HepG2 (cell line): ENCODE measurements around the gene SURF6. TPM values are rescaled to one million over a fixed set of nuclear protein-coding genes. Genes with fewer than 3 reads are reported as not detected.
A peak's percentile ranks its signal among the peaks of the same experiment; 100 is the strongest.

Source experiments
- ATAC-seq: fragments of 200-7000 bp; cut with Tn5 transposase; 3 replicates; pipeline ENCODE4 v1.9.1; 2020; ENCODE audit warnings: mild to moderate bottlenecking, moderate library complexity
- BruUV-seq: library from RNA; stranded (reverse); fragments of 400-500 nt; replicated peaks from 2 replicates; lab custom pipeline; 2021; lab: Mats Ljungman, UMichigan
- CTCF ChIA-PET: fragments of 300-600 bp; formaldehyde crosslinking; extraction: SDS; loops from one replicate; lab custom pipeline; 2021; ENCODE audit warnings: low total read pairs, inconsistent platforms, low intra/inter-chr PET ratio; lab: Yijun Ruan, JAX
- POLR2A ChIA-PET: fragments of 350-600 bp; sonication (Branson Sonifier 250); formaldehyde crosslinking; loops from one replicate; lab custom pipeline; 2020; ENCODE audit warnings: antibody characterized with exemption, inconsistent platforms; lab: Yijun Ruan, JAX
- DNase-seq: peaks from one replicate; pipeline ENCODE4 v3.0.0-alpha.2; 2015; ENCODE audit warnings: low spot score
- FAIRE-seq: peaks from 3 replicates; lab custom pipeline; 2011; peaks lifted over from hg19 to GRCh38; lab: Jason Lieb, UNC
- H2AFZ ChIP-seq: one replicate; pipeline ENCODE4 v1.6.1; 2011; ENCODE audit warnings: low read length, inconsistent platforms
- H3K27ac ChIP-seq: fragments of 300-600 bp; 3 replicates; pipeline ENCODE4 v1.8.0; 2011; ENCODE audit warnings: mixed run types, mild to moderate bottlenecking, mixed read lengths, low read length, inconsistent platforms; ENCODE audit not compliant: insufficient read depth; ENCODE audit errors: extremely low read length
- H3K27me3 ChIP-seq, 2 experiments: fragments of 200-600 bp in 1 of 2; 2 replicates in 1 of 2; 3 replicates in 1 of 2; pipeline versions ENCODE4 v1.6.0 to v1.8.0; 2011; ENCODE audit warnings: low read length in 2 of 2, mild to moderate bottlenecking in 2 of 2, moderate library complexity in 2 of 2, inconsistent platforms in 1 of 2; ENCODE audit not compliant: insufficient read depth in 2 of 2, control insufficient read depth in 1 of 2
- H3K36me3 ChIP-seq, 2 experiments: fragments of 200-600 bp in 1 of 2; replicated peaks in 1 of 2; 2 replicates in 1 of 2; 3 replicates in 1 of 2; pipeline versions ENCODE4 v1.5.1 to v1.8.0; 2011; ENCODE audit warnings: low read length in 2 of 2, inconsistent platforms in 1 of 2; ENCODE audit not compliant: insufficient read depth in 2 of 2, control insufficient read depth in 1 of 2
- H3K4me1 ChIP-seq: 2 replicates; pipeline ENCODE4 v1.5.1; 2012; ENCODE audit warnings: low read length, inconsistent platforms; ENCODE audit not compliant: insufficient read depth
- H3K4me2 ChIP-seq: 2 replicates; pipeline ENCODE4 v1.6.0; 2011; ENCODE audit warnings: low read depth, low read length, inconsistent platforms
- H3K4me3 ChIP-seq, 3 experiments: fragments of 200-600 bp in 1 of 3; sonication (generic), shearing (Covaris generic) in 1 of 3; replicated peaks in 1 of 3; 2 replicates each; pipeline ENCODE4 v1.5.1; 2011 to 2016; ENCODE audit warnings: low read length in 3 of 3, inconsistent platforms in 2 of 3, low read depth in 2 of 3, mild to moderate bottlenecking in 2 of 3, control low read depth in 1 of 3, mixed read lengths in 1 of 3; ENCODE audit not compliant: insufficient read depth in 1 of 3
- H3K79me2 ChIP-seq: one replicate; pipeline ENCODE4 v1.6.1; 2011; ENCODE audit warnings: low read length, inconsistent platforms; ENCODE audit not compliant: insufficient read depth
- H3K9ac ChIP-seq: 2 replicates; pipeline ENCODE4 v1.6.0; 2011; ENCODE audit warnings: mild to moderate bottlenecking, low read depth, low read length, inconsistent platforms; ENCODE audit not compliant: insufficient read depth
- H3K9me3 ChIP-seq: 2 replicates; pipeline ENCODE4 v1.5.1; 2012; ENCODE audit warnings: mild to moderate bottlenecking, low read length
- H4K20me1 ChIP-seq: 2 replicates; pipeline ENCODE4 v1.6.0; 2011; ENCODE audit warnings: inconsistent platforms, mild to moderate bottlenecking, low read length, moderate library complexity; ENCODE audit not compliant: insufficient read depth
- CBX5 ChIP-seq: sonication (generic); formaldehyde crosslinking; IDR thresholded peaks from 2 replicates; pipeline ENCODE4 v1.4.0; 2020; ENCODE audit warnings: missing genetic modification reagents, borderline replicate concordance
- CHD2 ChIP-seq: IDR thresholded peaks from 2 replicates; pipeline ENCODE4 v1.6.1; 2011; ENCODE audit warnings: low read depth, low read length, improper control_type of control experiment
- EHMT2 ChIP-seq: fragments of 200-600 bp; sonication (generic); IDR thresholded peaks from 2 replicates; pipeline ENCODE4 v1.7.0; 2017; ENCODE audit warnings: antibody characterized with exemption, low read depth, low read length, borderline replicate concordance
- GZF1 ChIP-seq: sonication (generic); formaldehyde crosslinking; IDR thresholded peaks from 2 replicates; pipeline ENCODE4 v1.5.1; 2020; ENCODE audit warnings: mild to moderate bottlenecking, missing genetic modification reagents
- PHF20 ChIP-seq: sonication (generic); formaldehyde crosslinking; IDR thresholded peaks from 2 replicates; pipeline ENCODE4 v1.5.0; 2020; ENCODE audit warnings: mild to moderate bottlenecking, missing genetic modification reagents
- RBFOX2 ChIP-seq: fragments of 200-400 bp; formaldehyde crosslinking; IDR thresholded peaks from 2 replicates; pipeline ENCODE4 v1.6.1; 2017; ENCODE audit warnings: low read depth, mild to moderate bottlenecking, low read length
- SNAPC2 ChIP-seq: sonication (generic); formaldehyde crosslinking; IDR thresholded peaks from 2 replicates; pipeline ENCODE4 v1.8.1; 2022; ENCODE audit warnings: mild to moderate bottlenecking, missing genetic modification reagents
- WIZ ChIP-seq: sonication (generic); formaldehyde crosslinking; IDR thresholded peaks from 2 replicates; pipeline ENCODE4 v1.5.1; 2020; ENCODE audit warnings: mild to moderate bottlenecking, missing genetic modification reagents
- ZSCAN20 ChIP-seq: sonication (generic); formaldehyde crosslinking; IDR thresholded peaks from 2 replicates; pipeline ENCODE4 v1.4.0; 2020; ENCODE audit warnings: missing genetic modification reagents, mild to moderate bottlenecking, borderline replicate concordance
- WGBS: methylation state at CpG from one replicate; pipeline ENCODE4 v1.1.6; 2017; ENCODE audit warnings: low lambda C conversion rate; 5-methylcytosine and 5-hydroxymethylcytosine counted together
- in situ Hi-C: cut with HindIII; loops from 2 replicates; pipeline ENCODE4 v1.10.0; 2017; ENCODE audit warnings: low pct_unique_long_range_greater_than_20kb; ENCODE audit not compliant: extremely low pct_ligation_motif_present
- intact Hi-C: fragments of 100-400 bp; cut with micrococcal nuclease; formaldehyde crosslinking; loops from one replicate; pipeline ENCODE4 v1.10.0; 2022; ENCODE audit not compliant: unreplicated experiment
- polyA plus RNA-seq, 8 experiments: library from polyadenylated mRNA; depleted of rRNA in 3 of 8; stranded (reverse) in 7 of 8; unstranded in 1 of 8; fragments of >200 nt; fragmentation: Illumina TruSeq in 4 of 8; extraction: Trizol in 4 of 8; gene quantifications; 2 replicates each; pipeline versions ENCODE4 v1.2.1 to v1.2.3, GENCODE V29; 2011 to 2016; ENCODE audit warnings: low read depth in 4 of 8, missing spikeins in 1 of 8, mixed read lengths in 1 of 8; ENCODE audit not compliant: insufficient read depth in 1 of 8
- total RNA-seq, 5 experiments: library from RNA; depleted of rRNA; stranded (reverse); fragments of >200 nt; fragmentation: Illumina TruSeq; extraction: Trizol; gene quantifications; 2 replicates each; pipeline ENCODE4 v1.2.3, GENCODE V29; 2016; ENCODE audit warnings: low read depth in 1 of 5
- TF ChIP-seq, protein P1 (sequence below): fragments of 450-650 bp; IDR thresholded peaks from 2 replicates; pipeline ENCODE4 v1.6.1; 2017; ENCODE audit warnings: mild to moderate bottlenecking
- TF ChIP-seq, protein P2 (sequence below): sonication (generic); formaldehyde crosslinking; IDR thresholded peaks from 2 replicates; pipeline ENCODE4 v1.9.0; 2021; ENCODE audit warnings: missing genetic modification reagents, borderline replicate concordance

The SURF6 gene
- total and polyA plus RNA-seq, 2 of the 13 experiments (the other 11 are each of a cell fraction or from before 2014, with no cell fraction given), result 5.9 to 14.7 TPM

DNA sequence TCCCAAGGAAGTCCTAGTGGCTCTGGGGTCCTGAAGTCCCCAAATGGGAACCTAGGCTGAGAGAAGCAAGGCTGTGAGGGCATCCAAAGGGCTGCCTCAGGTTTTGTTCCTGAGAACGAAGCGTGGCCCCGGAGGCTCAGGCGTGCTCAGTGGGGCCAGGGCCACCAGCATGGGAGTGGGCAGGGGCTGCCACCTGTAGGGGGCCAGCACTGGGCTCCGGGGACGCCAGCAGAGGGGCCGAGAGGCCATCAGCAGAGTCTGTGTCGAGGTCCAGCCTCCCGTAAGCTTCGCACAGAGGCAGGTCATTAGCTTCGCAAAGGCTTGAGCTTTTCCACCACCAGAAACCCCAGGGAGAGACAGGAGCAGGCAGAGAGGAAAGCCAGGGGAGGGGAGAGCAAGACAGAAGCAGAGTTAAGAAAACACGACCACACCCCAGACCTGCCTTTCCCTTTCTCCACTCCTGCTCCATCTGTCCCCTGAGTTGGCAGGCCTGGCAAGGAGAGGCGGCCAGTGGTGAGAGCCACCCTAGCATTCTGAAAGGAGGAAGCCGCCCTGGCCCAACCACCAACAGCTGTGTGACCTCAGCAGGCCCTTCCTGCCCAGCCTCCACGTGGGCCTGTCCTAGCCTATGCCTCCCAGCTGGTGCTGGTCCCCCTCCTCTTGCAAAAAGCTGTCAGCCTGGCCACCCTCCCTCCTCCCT, 5.5 kb upstream of the SURF6 start:
- intact Hi-C loops, result no loop called here
- H3K79me2 ChIP-seq, result peaks cover 7% of the 10 kb centered on the region
- WGBS, result 96% methylated on average over 14 of the region's 15 CpGs
- H3K27me3 ChIP-seq, result no peaks in the 10 kb centered on the region
- H3K9me3 ChIP-seq, result no peaks in the 10 kb centered on the region
- H3K27ac ChIP-seq, result no peak overlapping the region
- peaks cover 8 to 58% of the 10 kb centered on the region in 2 experiments; a peak in 4 of 5 replicates for H3K36me3 ChIP-seq
- H3K9ac ChIP-seq, result no peak overlapping the region
- ChIA-PET CTCF (interaction anchor here (1.9 kb wide), 1 partner anchor 144 kb away, joined by 5 read pairs; no protein-coding TSS in a partner anchor), POLR2A (no interaction called here)
- no TSS peak for BruUV-seq
- no peak for DNase-seq
- H2AFZ ChIP-seq, result no peak overlapping the region
- in situ Hi-C loops, result no loop called here
- H4K20me1 ChIP-seq, result no peaks in the 10 kb centered on the region
- ATAC-seq, result no peak
- no peak overlapping the region for H3K4me2 ChIP-seq
- peaks cover 14% of the 10 kb centered on the region for H3K4me1 ChIP-seq
- H3K4me3 ChIP-seq, result no peak overlapping the region
- TF ChIP-seq RBFOX2 (peak; percentile 25; the same call in 1 of the 2 replicates), CHD2 (no peak)
- TF ChIP-seq, all 625 proteins: peak for 1
- no peak for FAIRE-seq

DNA sequence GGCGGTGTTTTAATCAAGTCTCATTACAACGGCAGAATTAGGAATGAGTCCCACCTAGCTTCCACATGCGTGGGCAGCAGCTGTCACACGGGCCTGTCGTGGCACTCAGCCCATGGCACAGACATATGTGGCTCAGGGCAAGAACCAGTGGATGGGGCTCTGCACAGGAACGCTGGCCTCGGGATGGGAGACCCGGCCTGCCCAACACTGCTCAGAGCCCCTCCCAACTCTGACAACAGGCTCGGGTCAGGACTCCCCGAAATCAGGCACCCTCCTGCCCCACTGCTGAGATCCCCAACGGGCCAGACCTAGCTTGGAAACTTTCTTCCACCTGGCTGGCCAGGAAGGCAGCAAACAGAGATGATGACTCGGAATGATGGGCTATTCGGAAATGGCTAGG, 4.9 kb upstream of the SURF6 start:
- Histone ChIP-seq H3K4me3 (no peak overlapping the region), H4K20me1 (no peaks in the 10 kb centered on the region)
- POLR2A ChIA-PET, result no interaction called here
- FAIRE-seq (no peak), DNase-seq (no peak)
- TF ChIP-seq ZSCAN20 (CRISPR knock-in tag), result no peak
- no peak for TF ChIP-seq PHF20 (CRISPR knock-in tag)
- no peak for TF ChIP-seq CBX5
- TF ChIP-seq, protein P1, sequence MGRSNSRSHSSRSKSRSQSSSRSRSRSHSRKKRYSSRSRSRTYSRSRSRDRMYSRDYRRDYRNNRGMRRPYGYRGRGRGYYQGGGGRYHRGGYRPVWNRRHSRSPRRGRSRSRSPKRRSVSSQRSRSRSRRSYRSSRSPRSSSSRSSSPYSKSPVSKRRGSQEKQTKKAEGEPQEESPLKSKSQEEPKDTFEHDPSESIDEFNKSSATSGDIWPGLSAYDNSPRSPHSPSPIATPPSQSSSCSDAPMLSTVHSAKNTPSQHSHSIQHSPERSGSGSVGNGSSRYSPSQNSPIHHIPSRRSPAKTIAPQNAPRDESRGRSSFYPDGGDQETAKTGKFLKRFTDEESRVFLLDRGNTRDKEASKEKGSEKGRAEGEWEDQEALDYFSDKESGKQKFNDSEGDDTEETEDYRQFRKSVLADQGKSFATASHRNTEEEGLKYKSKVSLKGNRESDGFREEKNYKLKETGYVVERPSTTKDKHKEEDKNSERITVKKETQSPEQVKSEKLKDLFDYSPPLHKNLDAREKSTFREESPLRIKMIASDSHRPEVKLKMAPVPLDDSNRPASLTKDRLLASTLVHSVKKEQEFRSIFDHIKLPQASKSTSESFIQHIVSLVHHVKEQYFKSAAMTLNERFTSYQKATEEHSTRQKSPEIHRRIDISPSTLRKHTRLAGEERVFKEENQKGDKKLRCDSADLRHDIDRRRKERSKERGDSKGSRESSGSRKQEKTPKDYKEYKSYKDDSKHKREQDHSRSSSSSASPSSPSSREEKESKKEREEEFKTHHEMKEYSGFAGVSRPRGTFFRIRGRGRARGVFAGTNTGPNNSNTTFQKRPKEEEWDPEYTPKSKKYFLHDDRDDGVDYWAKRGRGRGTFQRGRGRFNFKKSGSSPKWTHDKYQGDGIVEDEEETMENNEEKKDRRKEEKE, result no peak
- TF ChIP-seq GZF1 (CRISPR knock-in tag), result no peak
- no peak for TF ChIP-seq EHMT2
- no peak for TF ChIP-seq SNAPC2
- TF ChIP-seq WIZ (CRISPR knock-in tag), result no peak
- TF ChIP-seq, protein P2, sequence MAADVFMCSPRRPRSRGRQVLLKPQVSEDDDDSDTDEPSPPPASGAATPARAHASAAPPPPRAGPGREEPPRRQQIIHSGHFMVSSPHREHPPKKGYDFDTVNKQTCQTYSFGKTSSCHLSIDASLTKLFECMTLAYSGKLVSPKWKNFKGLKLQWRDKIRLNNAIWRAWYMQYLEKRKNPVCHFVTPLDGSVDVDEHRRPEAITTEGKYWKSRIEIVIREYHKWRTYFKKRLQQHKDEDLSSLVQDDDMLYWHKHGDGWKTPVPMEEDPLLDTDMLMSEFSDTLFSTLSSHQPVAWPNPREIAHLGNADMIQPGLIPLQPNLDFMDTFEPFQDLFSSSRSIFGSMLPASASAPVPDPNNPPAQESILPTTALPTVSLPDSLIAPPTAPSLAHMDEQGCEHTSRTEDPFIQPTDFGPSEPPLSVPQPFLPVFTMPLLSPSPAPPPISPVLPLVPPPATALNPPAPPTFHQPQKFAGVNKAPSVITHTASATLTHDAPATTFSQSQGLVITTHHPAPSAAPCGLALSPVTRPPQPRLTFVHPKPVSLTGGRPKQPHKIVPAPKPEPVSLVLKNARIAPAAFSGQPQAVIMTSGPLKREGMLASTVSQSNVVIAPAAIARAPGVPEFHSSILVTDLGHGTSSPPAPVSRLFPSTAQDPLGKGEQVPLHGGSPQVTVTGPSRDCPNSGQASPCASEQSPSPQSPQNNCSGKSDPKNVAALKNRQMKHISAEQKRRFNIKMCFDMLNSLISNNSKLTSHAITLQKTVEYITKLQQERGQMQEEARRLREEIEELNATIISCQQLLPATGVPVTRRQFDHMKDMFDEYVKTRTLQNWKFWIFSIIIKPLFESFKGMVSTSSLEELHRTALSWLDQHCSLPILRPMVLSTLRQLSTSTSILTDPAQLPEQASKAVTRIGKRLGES, result no peak
- TF ChIP-seq, all 625 proteins: peak for 0
- Histone ChIP-seq H3K27ac (no peak overlapping the region), H3K4me2 (no peak overlapping the region), H3K9me3 (no peaks in the 10 kb centered on the region), H3K9ac (no peak overlapping the region), H3K36me3 (peaks cover 7 to 58% of the 10 kb centered on the region in 2 experiments; a peak in 4 of 5 replicates), H3K4me1 (peaks cover 11% of the 10 kb centered on the region), H3K79me2 (peaks cover 4% of the 10 kb centered on the region), H3K27me3 (no peaks in the 10 kb centered on the region; a peak in 1 of 5 replicates), H2AFZ (no peak overlapping the region)
- in situ Hi-C loops, result no loop called here
- BruUV-seq, result no TSS peak
- intact Hi-C loops, result no loop called here
- 91% methylated on average over 5 of the region's 13 CpGs for WGBS
- CTCF ChIA-PET, result no interaction called here
- no peak for ATAC-seq
